ENCODE results near the gene ATP8A2. TPM values are rescaled to one million over a fixed set of nuclear protein-coding genes. Genes with fewer than 3 reads are reported as not detected.

The ATP8A2 gene
- total RNA-seq, 4 donors from 2014 or later, result 0.16 to 0.54 (median 0.26) TPM

DNA sequence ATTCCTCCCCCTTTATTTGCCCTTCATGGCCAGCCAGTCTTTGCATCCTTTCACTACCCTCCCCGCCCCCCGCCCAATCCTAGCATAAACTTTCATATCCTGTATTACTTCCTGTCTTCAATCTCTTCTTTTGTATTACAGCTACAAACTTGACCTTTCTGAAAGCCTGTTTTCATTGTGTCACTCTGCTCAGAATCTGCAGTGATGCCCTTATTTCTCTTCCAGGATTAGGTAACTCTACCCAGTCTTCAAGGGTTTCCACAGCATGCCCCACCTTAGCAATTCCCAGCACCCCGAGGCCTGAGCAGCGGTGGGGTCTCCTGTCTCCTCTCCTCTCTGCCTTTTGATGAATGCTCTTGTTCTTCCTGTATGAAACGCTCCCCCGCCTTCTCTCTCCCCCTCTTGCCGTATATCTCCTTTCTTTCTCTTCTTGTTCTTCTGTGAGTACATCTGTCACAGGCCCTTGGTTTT, 534.5 kb downstream of the ATP8A2 start:
- 48 to 63% methylated on average over 6 to 7 of the region's 7 CpGs for WGBS, 2 donors (ENCODE audit: low coverage in 1 of 2)
- no peaks in the 10 kb centered on the region for H3K36me3 ChIP-seq
- no peaks in the 10 kb centered on the region for H3K4me1 ChIP-seq
- no peak for TF ChIP-seq EP300 (IDR thresholded peaks at IDR 0.05)
- TF ChIP-seq POLR2AphosphoS5 (IDR thresholded peaks at IDR 0.05), result no peak
- TF ChIP-seq, protein P1, sequence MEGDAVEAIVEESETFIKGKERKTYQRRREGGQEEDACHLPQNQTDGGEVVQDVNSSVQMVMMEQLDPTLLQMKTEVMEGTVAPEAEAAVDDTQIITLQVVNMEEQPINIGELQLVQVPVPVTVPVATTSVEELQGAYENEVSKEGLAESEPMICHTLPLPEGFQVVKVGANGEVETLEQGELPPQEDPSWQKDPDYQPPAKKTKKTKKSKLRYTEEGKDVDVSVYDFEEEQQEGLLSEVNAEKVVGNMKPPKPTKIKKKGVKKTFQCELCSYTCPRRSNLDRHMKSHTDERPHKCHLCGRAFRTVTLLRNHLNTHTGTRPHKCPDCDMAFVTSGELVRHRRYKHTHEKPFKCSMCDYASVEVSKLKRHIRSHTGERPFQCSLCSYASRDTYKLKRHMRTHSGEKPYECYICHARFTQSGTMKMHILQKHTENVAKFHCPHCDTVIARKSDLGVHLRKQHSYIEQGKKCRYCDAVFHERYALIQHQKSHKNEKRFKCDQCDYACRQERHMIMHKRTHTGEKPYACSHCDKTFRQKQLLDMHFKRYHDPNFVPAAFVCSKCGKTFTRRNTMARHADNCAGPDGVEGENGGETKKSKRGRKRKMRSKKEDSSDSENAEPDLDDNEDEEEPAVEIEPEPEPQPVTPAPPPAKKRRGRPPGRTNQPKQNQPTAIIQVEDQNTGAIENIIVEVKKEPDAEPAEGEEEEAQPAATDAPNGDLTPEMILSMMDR (IDR thresholded peaks at IDR 0.05), result no peak
- TF ChIP-seq POLR2A (IDR thresholded peaks at IDR 0.05), result no peak
- H3K4me3 ChIP-seq, result no peak overlapping the region
- no peak overlapping the region for H3K27ac ChIP-seq
- no peaks in the 10 kb centered on the region for H3K27me3 ChIP-seq
- no peak for ATAC-seq
- no peaks in the 10 kb centered on the region for H3K9me3 ChIP-seq

DNA sequence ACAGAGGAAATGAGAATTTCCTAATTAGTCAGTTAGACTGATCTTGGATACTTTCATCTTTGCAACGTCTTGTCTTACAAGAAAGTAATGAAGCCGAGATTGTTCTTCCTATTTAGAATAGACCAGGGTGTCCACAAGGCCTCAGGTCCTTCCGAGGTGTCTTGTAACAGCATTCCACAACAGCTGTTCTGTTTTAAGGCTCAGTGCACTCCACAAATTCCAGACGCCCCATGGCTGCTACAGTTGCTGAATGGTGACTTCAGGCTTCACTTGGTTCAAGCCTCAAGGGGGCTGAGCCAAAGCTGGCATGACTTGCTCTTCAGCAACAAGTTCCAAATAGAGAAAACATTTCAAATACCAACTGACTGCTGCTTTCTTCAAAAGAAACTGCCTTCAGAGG, 536.6 kb downstream of the ATP8A2 start:
- H3K27me3 ChIP-seq, result peaks cover 4% of the 10 kb centered on the region
- H3K4me1 ChIP-seq, result no peaks in the 10 kb centered on the region
- TF ChIP-seq POLR2AphosphoS5 (IDR thresholded peaks at IDR 0.05), result no peak
- TF ChIP-seq POLR2A (IDR thresholded peaks at IDR 0.05), result no peak
- no peak for TF ChIP-seq EP300 (IDR thresholded peaks at IDR 0.05)
- TF ChIP-seq, protein P1 (IDR thresholded peaks at IDR 0.05), result no peak
- H3K4me3 ChIP-seq, result no peak overlapping the region
- H3K36me3 ChIP-seq, result no peaks in the 10 kb centered on the region
- no peak for ATAC-seq
- H3K27ac ChIP-seq, result no peak overlapping the region
- 60% methylated on average over 1 of the region's 4 CpGs; no CpG with 5 or more reads in 1 of the 2 donors for WGBS, 2 donors (ENCODE audit: low coverage in 1 of 2)
- no peaks in the 10 kb centered on the region for H3K9me3 ChIP-seq

DNA sequence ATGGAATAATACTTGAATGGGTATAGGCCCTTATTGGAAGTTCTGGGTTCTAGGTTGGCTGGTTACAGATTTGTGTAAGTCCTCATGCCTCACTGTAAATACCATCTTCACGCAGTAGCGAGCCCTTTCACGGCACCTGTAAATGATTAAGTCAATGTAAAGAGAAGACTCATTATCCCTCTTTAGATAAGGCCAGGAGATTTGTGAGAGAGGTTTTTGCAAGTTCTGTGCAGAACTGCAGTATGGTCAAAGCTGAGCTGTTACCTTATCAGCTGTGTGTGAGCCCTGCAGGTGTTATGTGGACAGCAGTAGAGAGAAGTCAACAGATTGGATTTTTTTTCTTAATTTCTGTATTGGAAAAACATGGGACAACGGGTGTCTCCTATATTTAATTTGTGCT, 538.5 kb downstream of the ATP8A2 start:
- peaks cover 4% of the 10 kb centered on the region for H3K27me3 ChIP-seq
- H3K27ac ChIP-seq, result no peak overlapping the region
- ATAC-seq, result no peak
- H3K4me1 ChIP-seq, result no peaks in the 10 kb centered on the region
- no peaks in the 10 kb centered on the region for H3K9me3 ChIP-seq
- 81 to 86% methylated on average over 4 of the region's 4 CpGs for whole genome bisulfite sequencing, 2 donors (ENCODE audit: low coverage in 1 of 2)
- H3K4me3 ChIP-seq, result no peak overlapping the region
- TF ChIP-seq POLR2A (IDR thresholded peaks at IDR 0.05) (no peak), EP300 (IDR thresholded peaks at IDR 0.05) (no peak), POLR2AphosphoS5 (IDR thresholded peaks at IDR 0.05) (no peak)
- TF ChIP-seq, protein P1 (IDR thresholded peaks at IDR 0.05), result no peak
- no peaks in the 10 kb centered on the region for H3K36me3 ChIP-seq

DNA sequence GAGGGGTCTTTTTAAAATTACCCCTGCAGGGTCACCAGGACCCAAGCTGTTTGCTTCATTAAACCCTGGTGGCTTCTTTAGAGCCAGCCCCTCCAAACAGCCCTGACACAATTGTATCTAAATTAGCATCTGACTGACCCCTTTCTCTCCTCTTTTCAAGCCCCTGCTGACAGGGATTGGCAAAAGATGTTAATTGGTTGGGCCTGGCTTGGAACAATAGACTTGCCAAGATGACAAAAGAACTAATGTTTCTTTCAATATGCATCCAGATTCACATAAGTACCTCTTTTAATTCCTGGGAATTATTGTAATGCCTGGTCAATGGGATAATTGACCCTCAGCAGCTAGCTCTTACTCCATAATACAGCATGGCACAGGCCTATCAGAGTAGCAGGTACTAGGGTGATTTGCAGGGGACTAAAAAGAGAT, 539.2 kb downstream of the ATP8A2 start:
- no peak for TF ChIP-seq EP300 (IDR thresholded peaks at IDR 0.05)
- TF ChIP-seq POLR2AphosphoS5 (IDR thresholded peaks at IDR 0.05), result no peak
- no peak for TF ChIP-seq POLR2A (IDR thresholded peaks at IDR 0.05)
- TF ChIP-seq, protein P1 (IDR thresholded peaks at IDR 0.05), result no peak
- H3K27me3 ChIP-seq, result peaks cover 4% of the 10 kb centered on the region
- ATAC-seq, result no peak
- no peak overlapping the region for H3K27ac ChIP-seq
- H3K4me3 ChIP-seq, result no peak overlapping the region
- H3K9me3 ChIP-seq, result no peaks in the 10 kb centered on the region
- no peaks in the 10 kb centered on the region for H3K4me1 ChIP-seq
- H3K36me3 ChIP-seq, result no peaks in the 10 kb centered on the region

DNA sequence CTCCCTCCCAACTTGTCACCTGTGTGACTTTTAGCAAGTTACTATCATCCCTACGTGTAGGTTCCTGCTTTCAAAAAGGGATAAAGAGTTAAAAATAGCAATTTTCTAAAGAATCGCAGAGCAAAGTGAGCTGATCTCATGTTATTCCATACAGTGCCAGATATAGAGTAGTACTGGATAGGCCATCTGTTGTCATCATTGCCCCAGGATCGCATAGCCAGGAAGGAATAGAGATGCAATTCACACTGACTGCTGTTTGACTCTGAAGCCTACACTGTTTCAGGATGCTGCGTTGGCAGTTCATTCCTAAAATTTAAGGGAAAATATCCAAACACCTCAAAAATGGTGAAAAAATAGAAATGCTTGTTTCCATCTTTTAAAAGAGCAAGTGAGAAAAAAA, 541.2 kb downstream of the ATP8A2 start:
- peaks cover 4% of the 10 kb centered on the region for H3K27me3 ChIP-seq
- H3K27ac ChIP-seq, result no peak overlapping the region
- TF ChIP-seq EP300 (IDR thresholded peaks at IDR 0.05) (no peak), POLR2A (IDR thresholded peaks at IDR 0.05) (no peak), POLR2AphosphoS5 (IDR thresholded peaks at IDR 0.05) (no peak)
- TF ChIP-seq, protein P1 (IDR thresholded peaks at IDR 0.05), result no peak
- no peak for ATAC-seq
- H3K36me3 ChIP-seq, result no peaks in the 10 kb centered on the region
- H3K4me3 ChIP-seq, result no peak overlapping the region
- H3K4me1 ChIP-seq, result no peaks in the 10 kb centered on the region
- no peaks in the 10 kb centered on the region for H3K9me3 ChIP-seq
- WGBS, 2 donors (ENCODE audit: low coverage in 1 of 2), result 72 to 76% methylated on average over 4 of the region's 4 CpGs
